Mesenchymal stem cell (in vitro differentiated cells and primary cell): ENCODE measurements around the gene PIK3CB.

Source experiments
- DNase-seq: peaks from one replicate; pipeline ENCODE4 v3.0.0-alpha.2; 2013
- H2AFZ ChIP-seq: one replicate; pipeline ENCODE4 v1.6.1; 2013; ENCODE audit warnings: low read depth, mild to moderate bottlenecking, control low read depth, inconsistent platforms, low read length, moderate library complexity
- H2AK5ac ChIP-seq: 2 replicates; pipeline ENCODE4 v1.6.1; 2013; ENCODE audit warnings: low read length, moderate library complexity, mild to moderate bottlenecking, inconsistent platforms; ENCODE audit not compliant: severe bottlenecking
- H2BK120ac ChIP-seq: one replicate; pipeline ENCODE4 v1.6.1; 2013; ENCODE audit warnings: low read depth, mild to moderate bottlenecking, inconsistent platforms, low read length, moderate library complexity
- H2BK12ac ChIP-seq, 2 experiments: one replicate each; pipeline ENCODE4 v1.6.1; 2013; ENCODE audit warnings: inconsistent platforms in 2 of 2, low read length in 2 of 2, mild to moderate bottlenecking in 2 of 2, moderate library complexity in 2 of 2, control low read depth in 1 of 2
- H2BK15ac ChIP-seq: one replicate; pipeline ENCODE4 v1.6.1; 2013; ENCODE audit warnings: mild to moderate bottlenecking, low read depth, inconsistent platforms; ENCODE audit not compliant: poor library complexity, severe bottlenecking
- H2BK5ac ChIP-seq: 2 replicates; pipeline ENCODE4 v1.6.1; 2013; ENCODE audit warnings: low read depth, mild to moderate bottlenecking, low read length, control low read depth, inconsistent platforms; ENCODE audit not compliant: poor library complexity, severe bottlenecking
- H3K14ac ChIP-seq, 2 experiments: one replicate each; pipeline ENCODE4 v1.6.1; 2013; ENCODE audit warnings: inconsistent platforms in 2 of 2, low read length in 2 of 2, control low read depth in 1 of 2, mild to moderate bottlenecking in 1 of 2, moderate library complexity in 1 of 2
- H3K18ac ChIP-seq, 2 experiments: one replicate each; pipeline ENCODE4 v1.6.1; 2013; ENCODE audit warnings: inconsistent platforms in 2 of 2, low read length in 2 of 2, control low read depth in 1 of 2, low read depth in 1 of 2, mild to moderate bottlenecking in 1 of 2
- H3K23ac ChIP-seq, 2 experiments: one replicate each; pipeline ENCODE4 v1.6.1; 2013; ENCODE audit warnings: inconsistent platforms in 2 of 2, low read length in 2 of 2, mild to moderate bottlenecking in 2 of 2, moderate library complexity in 2 of 2, control low read depth in 1 of 2
- H3K27ac ChIP-seq: 2 replicates; pipeline ENCODE4 v1.5.1; 2013; ENCODE audit warnings: mild to moderate bottlenecking, moderate library complexity, low read length, control low read depth, inconsistent platforms; ENCODE audit not compliant: poor library complexity, severe bottlenecking
- H3K27me3 ChIP-seq, 2 experiments: 2 replicates each; pipeline versions ENCODE4 v1.6.1 to v1.7.0; 2013; ENCODE audit warnings: low read length in 2 of 2, mild to moderate bottlenecking in 2 of 2, moderate library complexity in 2 of 2, control low read depth in 1 of 2, inconsistent platforms in 1 of 2; ENCODE audit not compliant: control insufficient read depth in 1 of 2, insufficient read depth in 1 of 2
- H3K36me3 ChIP-seq, 2 experiments: 2 replicates each; pipeline versions ENCODE4 v1.6.1 to v1.7.0; 2013; ENCODE audit warnings: low read length in 2 of 2, control low read depth in 1 of 2, inconsistent platforms in 1 of 2, low read depth in 1 of 2, mild to moderate bottlenecking in 1 of 2; ENCODE audit not compliant: insufficient read depth in 2 of 2, control insufficient read depth in 1 of 2
- H3K4ac ChIP-seq, 2 experiments: one replicate each; pipeline ENCODE4 v1.6.1; 2013; ENCODE audit warnings: inconsistent platforms in 2 of 2, low read length in 2 of 2, mild to moderate bottlenecking in 2 of 2, moderate library complexity in 2 of 2, control low read depth in 1 of 2, low read depth in 1 of 2
- H3K4me1 ChIP-seq: 2 replicates; pipeline ENCODE4 v1.6.1; 2013; ENCODE audit warnings: low read depth, low read length, control low read depth; ENCODE audit not compliant: control insufficient read depth, insufficient read depth
- H3K4me2 ChIP-seq: 2 replicates; pipeline ENCODE4 v1.6.1; 2013; ENCODE audit warnings: low read length, mild to moderate bottlenecking, inconsistent platforms; ENCODE audit not compliant: poor library complexity, severe bottlenecking
- H3K4me3 ChIP-seq, 2 experiments: 2 replicates each; pipeline versions ENCODE4 v1.5.1 to v1.7.0; 2013; ENCODE audit warnings: low read length in 2 of 2, mild to moderate bottlenecking in 2 of 2, control low read depth in 1 of 2, low read depth in 1 of 2; ENCODE audit not compliant: insufficient read depth in 1 of 2
- H3K79me1 ChIP-seq: replicated peaks from 2 replicates; pipeline ENCODE4 v1.6.1; 2013; ENCODE audit warnings: mild to moderate bottlenecking, control low read depth, low read length, inconsistent platforms; ENCODE audit not compliant: poor library complexity, severe bottlenecking
- H3K9ac ChIP-seq: 2 replicates; pipeline ENCODE4 v1.7.0; 2013; ENCODE audit warnings: mild to moderate bottlenecking, low read length, moderate library complexity
- H3K9me3 ChIP-seq: 2 replicates; pipeline ENCODE4 v1.7.0; 2013; ENCODE audit warnings: mild to moderate bottlenecking, low read length; ENCODE audit not compliant: control insufficient read depth
- H4K8ac ChIP-seq: one replicate; pipeline ENCODE4 v1.6.1; 2013; ENCODE audit warnings: inconsistent platforms, mild to moderate bottlenecking, low read length, moderate library complexity
- H4K91ac ChIP-seq: one replicate; pipeline ENCODE4 v1.6.1; 2013; ENCODE audit warnings: mild to moderate bottlenecking, low read length, inconsistent platforms
- WGBS: methylation state at CpG from one replicate; pipeline ENCODE4 v1.1.7; 2013; ENCODE audit warnings: mixed read lengths; 5-methylcytosine and 5-hydroxymethylcytosine counted together

The PIK3CB gene

GRCh38 chr3:138875754-138876664 lies 41.3 kb upstream of the PIK3CB start:
- Histone ChIP-seq H3K79me1 (no peaks in the 10 kb centered on the region), H2BK15ac (no peak overlapping the region), H3K4ac (no peak overlapping the region), H4K8ac (no peak overlapping the region), H3K4me1 (no peaks in the 10 kb centered on the region), H4K91ac (no peak overlapping the region), H3K4me3 (no peak overlapping the region), H2BK12ac (no peak overlapping the region), H3K36me3 (no peaks in the 10 kb centered on the region), H3K18ac (no peak overlapping the region), H3K27ac (no peak overlapping the region), H3K23ac (no peak overlapping the region), H2AFZ (no peak overlapping the region), H3K4me2 (no peak overlapping the region), H3K9me3 (peaks cover 2% of the 10 kb centered on the region), H3K27me3 (no peaks in the 10 kb centered on the region), H2AK5ac (no peak overlapping the region), H3K14ac (no peak overlapping the region), H3K9ac (no peak overlapping the region), H2BK5ac (no peak overlapping the region), H2BK120ac (no peak overlapping the region)
- 93% methylated on average over 10 of the region's 12 CpGs for WGBS
- DNase-seq, result no peak

GRCh38 chr3:138875096-138875753 lies 40.5 kb upstream of the PIK3CB start:
- H3K79me1 ChIP-seq, result no peaks in the 10 kb centered on the region
- no peak overlapping the region for H3K14ac ChIP-seq
- no peak overlapping the region for H3K18ac ChIP-seq
- H2BK15ac ChIP-seq, result no peak overlapping the region
- H2AK5ac ChIP-seq, result no peak overlapping the region
- H3K4me2 ChIP-seq, result no peak overlapping the region
- H2BK120ac ChIP-seq, result no peak overlapping the region
- peaks cover 2% of the 10 kb centered on the region for H3K9me3 ChIP-seq
- WGBS, result 83% methylated on average over 5 of the region's 6 CpGs
- H3K27ac ChIP-seq, result no peak overlapping the region
- no peak overlapping the region for H4K8ac ChIP-seq
- no peak for DNase-seq
- H3K9ac ChIP-seq, result no peak overlapping the region
- no peak overlapping the region for H3K23ac ChIP-seq
- no peak overlapping the region for H4K91ac ChIP-seq
- H3K27me3 ChIP-seq, result no peaks in the 10 kb centered on the region
- no peak overlapping the region for H3K4me3 ChIP-seq
- no peak overlapping the region for H2BK12ac ChIP-seq
- H3K36me3 ChIP-seq, result no peaks in the 10 kb centered on the region
- H2BK5ac ChIP-seq, result no peak overlapping the region
- H3K4me1 ChIP-seq, result no peaks in the 10 kb centered on the region
- H2AFZ ChIP-seq, result no peak overlapping the region
- no peak overlapping the region for H3K4ac ChIP-seq

- Histone ChIP-seq H2BK12ac (no peak overlapping the region), H2BK120ac (no peak overlapping the region), H4K91ac (no peak overlapping the region), H3K9me3 (peaks cover 2% of the 10 kb centered on the region), H3K9ac (no peak overlapping the region), H3K4me3 (no peak overlapping the region), H2AFZ (no peak overlapping the region), H2BK15ac (no peak overlapping the region), H3K4me1 (no peaks in the 10 kb centered on the region), H3K36me3 (no peaks in the 10 kb centered on the region), H2AK5ac (no peak overlapping the region), H3K27me3 (no peaks in the 10 kb centered on the region), H3K4ac (no peak overlapping the region), H3K4me2 (no peak overlapping the region), H2BK5ac (no peak overlapping the region), H3K14ac (no peak overlapping the region), H3K23ac (no peak overlapping the region), H3K79me1 (no peaks in the 10 kb centered on the region), H3K27ac (no peak overlapping the region), H4K8ac (no peak overlapping the region), H3K18ac (no peak overlapping the region)
- no peak for DNase-seq
- WGBS, result 87% methylated on average over 6 of the region's 10 CpGs
Observed at GRCh38 chr3:138873471-138874278, 38.9 kb upstream of the PIK3CB start.

- Histone ChIP-seq H3K18ac (no peak overlapping the region), H2BK15ac (no peak overlapping the region), H2BK120ac (no peak overlapping the region), H4K8ac (no peak overlapping the region), H3K36me3 (no peaks in the 10 kb centered on the region), H3K27me3 (no peaks in the 10 kb centered on the region), H3K4me2 (no peak overlapping the region), H3K9me3 (peaks cover 2% of the 10 kb centered on the region), H2AK5ac (no peak overlapping the region), H3K23ac (no peak overlapping the region), H3K4me1 (no peaks in the 10 kb centered on the region), H3K4ac (no peak overlapping the region), H2AFZ (no peak overlapping the region), H3K9ac (no peak overlapping the region), H2BK12ac (no peak overlapping the region), H3K79me1 (no peaks in the 10 kb centered on the region), H2BK5ac (no peak overlapping the region), H3K14ac (no peak overlapping the region), H4K91ac (no peak overlapping the region), H3K4me3 (no peak overlapping the region), H3K27ac (no peak overlapping the region)
- DNase-seq, result no peak
- 80% methylated on average over 4 of the region's 4 CpGs for WGBS
Observed at GRCh38 chr3:138872632-138873031, 37.9 kb upstream of the PIK3CB start.
